HEK293 (cell line): ENCODE results near the gene GPRC5B.

Experiments
- TCF7L2 ChIP-seq: IDR thresholded peaks from 2 replicates; pipeline ENCODE4 v1.6.1; 2011; ENCODE audit warnings: low read depth, mild to moderate bottlenecking, inconsistent platforms, low read length, moderate library complexity, borderline replicate concordance
- TRIM28 ChIP-seq: IDR thresholded peaks from 2 replicates; pipeline ENCODE4 v1.6.1; 2011; ENCODE audit warnings: low read length, control low read depth, borderline replicate concordance
- ZBTB21 ChIP-seq: fragments of 450-650 bp; formaldehyde crosslinking; IDR thresholded peaks from 2 replicates; pipeline ENCODE4 v1.5.1; 2017; ENCODE audit warnings: missing biosample characterization, missing genetic modification characterization
- ZNF10 ChIP-seq: fragments of 450-650 bp; formaldehyde crosslinking; IDR thresholded peaks from 2 replicates; pipeline ENCODE4 v1.5.1; 2017; ENCODE audit warnings: missing biosample characterization, missing genetic modification characterization
- ZNF138 ChIP-seq: fragments of 450-650 bp; formaldehyde crosslinking; IDR thresholded peaks from 2 replicates; pipeline ENCODE4 v1.5.1; 2016; ENCODE audit warnings: missing biosample characterization, missing genetic modification characterization, borderline replicate concordance
- ZNF311 ChIP-seq: fragments of 450-650 bp; formaldehyde crosslinking; IDR thresholded peaks from 2 replicates; pipeline ENCODE4 v1.5.1; 2017; ENCODE audit warnings: missing biosample characterization, missing genetic modification characterization, borderline replicate concordance
- ZNF664 ChIP-seq: fragments of 450-650 bp; formaldehyde crosslinking; IDR thresholded peaks from 2 replicates; pipeline ENCODE4 v1.5.1; 2016; ENCODE audit warnings: missing biosample characterization, missing genetic modification characterization
- ZSCAN23 ChIP-seq: fragments of 450-650 bp; formaldehyde crosslinking; IDR thresholded peaks from 2 replicates; pipeline ENCODE4 v1.5.1; 2016; ENCODE audit warnings: missing biosample characterization, missing genetic modification characterization
- ZSCAN30 ChIP-seq: fragments of 450-650 bp; IDR thresholded peaks from 2 replicates; pipeline ENCODE4 v1.5.1; 2018; ENCODE audit warnings: missing biosample characterization, mild to moderate bottlenecking, missing genetic modification characterization, moderate library complexity
- TF ChIP-seq, protein P1 (sequence below): fragments of 450-650 bp; formaldehyde crosslinking; IDR thresholded peaks from 2 replicates; pipeline ENCODE4 v1.5.1; 2016; ENCODE audit warnings: missing biosample characterization, missing genetic modification characterization
- TF ChIP-seq, protein P2 (sequence below): fragments of 450-650 bp; formaldehyde crosslinking; IDR thresholded peaks from 2 replicates; pipeline ENCODE4 v1.5.1; 2016; ENCODE audit warnings: missing biosample characterization, missing genetic modification characterization

DNA sequence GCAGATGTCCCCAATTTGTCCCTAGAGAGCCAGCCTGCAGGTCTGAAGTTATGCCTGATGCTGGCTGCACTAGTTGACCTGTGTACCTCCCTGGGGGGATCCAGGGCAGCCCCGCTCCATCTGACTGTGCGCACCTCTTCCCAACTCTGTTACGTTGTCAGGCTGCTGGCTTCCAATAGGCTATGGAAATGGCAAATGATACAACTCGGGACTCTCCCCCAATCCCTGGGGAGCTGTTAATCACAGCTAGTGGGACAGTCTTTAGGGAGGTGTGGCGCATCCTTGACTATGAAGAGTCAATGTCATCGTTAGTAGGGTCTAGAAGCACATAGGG lies 30.1 kb downstream of the GPRC5B start:
- TF ChIP-seq, protein P1, sequence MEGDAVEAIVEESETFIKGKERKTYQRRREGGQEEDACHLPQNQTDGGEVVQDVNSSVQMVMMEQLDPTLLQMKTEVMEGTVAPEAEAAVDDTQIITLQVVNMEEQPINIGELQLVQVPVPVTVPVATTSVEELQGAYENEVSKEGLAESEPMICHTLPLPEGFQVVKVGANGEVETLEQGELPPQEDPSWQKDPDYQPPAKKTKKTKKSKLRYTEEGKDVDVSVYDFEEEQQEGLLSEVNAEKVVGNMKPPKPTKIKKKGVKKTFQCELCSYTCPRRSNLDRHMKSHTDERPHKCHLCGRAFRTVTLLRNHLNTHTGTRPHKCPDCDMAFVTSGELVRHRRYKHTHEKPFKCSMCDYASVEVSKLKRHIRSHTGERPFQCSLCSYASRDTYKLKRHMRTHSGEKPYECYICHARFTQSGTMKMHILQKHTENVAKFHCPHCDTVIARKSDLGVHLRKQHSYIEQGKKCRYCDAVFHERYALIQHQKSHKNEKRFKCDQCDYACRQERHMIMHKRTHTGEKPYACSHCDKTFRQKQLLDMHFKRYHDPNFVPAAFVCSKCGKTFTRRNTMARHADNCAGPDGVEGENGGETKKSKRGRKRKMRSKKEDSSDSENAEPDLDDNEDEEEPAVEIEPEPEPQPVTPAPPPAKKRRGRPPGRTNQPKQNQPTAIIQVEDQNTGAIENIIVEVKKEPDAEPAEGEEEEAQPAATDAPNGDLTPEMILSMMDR, result no peak
- no peak for TF ChIP-seq ZSCAN23 (tag by site-specific recombination)
- TF ChIP-seq, protein P2, sequence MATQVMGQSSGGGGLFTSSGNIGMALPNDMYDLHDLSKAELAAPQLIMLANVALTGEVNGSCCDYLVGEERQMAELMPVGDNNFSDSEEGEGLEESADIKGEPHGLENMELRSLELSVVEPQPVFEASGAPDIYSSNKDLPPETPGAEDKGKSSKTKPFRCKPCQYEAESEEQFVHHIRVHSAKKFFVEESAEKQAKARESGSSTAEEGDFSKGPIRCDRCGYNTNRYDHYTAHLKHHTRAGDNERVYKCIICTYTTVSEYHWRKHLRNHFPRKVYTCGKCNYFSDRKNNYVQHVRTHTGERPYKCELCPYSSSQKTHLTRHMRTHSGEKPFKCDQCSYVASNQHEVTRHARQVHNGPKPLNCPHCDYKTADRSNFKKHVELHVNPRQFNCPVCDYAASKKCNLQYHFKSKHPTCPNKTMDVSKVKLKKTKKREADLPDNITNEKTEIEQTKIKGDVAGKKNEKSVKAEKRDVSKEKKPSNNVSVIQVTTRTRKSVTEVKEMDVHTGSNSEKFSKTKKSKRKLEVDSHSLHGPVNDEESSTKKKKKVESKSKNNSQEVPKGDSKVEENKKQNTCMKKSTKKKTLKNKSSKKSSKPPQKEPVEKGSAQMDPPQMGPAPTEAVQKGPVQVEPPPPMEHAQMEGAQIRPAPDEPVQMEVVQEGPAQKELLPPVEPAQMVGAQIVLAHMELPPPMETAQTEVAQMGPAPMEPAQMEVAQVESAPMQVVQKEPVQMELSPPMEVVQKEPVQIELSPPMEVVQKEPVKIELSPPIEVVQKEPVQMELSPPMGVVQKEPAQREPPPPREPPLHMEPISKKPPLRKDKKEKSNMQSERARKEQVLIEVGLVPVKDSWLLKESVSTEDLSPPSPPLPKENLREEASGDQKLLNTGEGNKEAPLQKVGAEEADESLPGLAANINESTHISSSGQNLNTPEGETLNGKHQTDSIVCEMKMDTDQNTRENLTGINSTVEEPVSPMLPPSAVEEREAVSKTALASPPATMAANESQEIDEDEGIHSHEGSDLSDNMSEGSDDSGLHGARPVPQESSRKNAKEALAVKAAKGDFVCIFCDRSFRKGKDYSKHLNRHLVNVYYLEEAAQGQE (tag by site-specific recombination), result no peak
- no peak for TF ChIP-seq ZNF311
- no peak for TF ChIP-seq TRIM28
- TF ChIP-seq TCF7L2, result no peak
- no peak for TF ChIP-seq ZNF138 (tag by site-specific recombination)
- TF ChIP-seq ZNF10 (tag by site-specific recombination), result no peak
- no peak for TF ChIP-seq ZNF664 (tag by site-specific recombination)
- no peak for TF ChIP-seq ZSCAN30 (tag by site-specific recombination)
- no peak for TF ChIP-seq ZBTB21 (tag by site-specific recombination)
